ENCODE results near the gene SAMD7. TPM values are rescaled to one million over a fixed set of nuclear protein-coding genes. Genes with fewer than 3 reads are reported as not detected.

The SAMD7 gene
- polyA plus RNA-seq, 3 donors = not detected

- H3K27me3 Mint-ChIP-seq (ENCODE audit: low read depth in 3 of 3) = no peaks in the 10 kb centered on the region
- WGBS (ENCODE audit: insufficient coverage) = 60% methylated on average over 1 of the region's 3 CpGs
- peaks cover 0 to 6% (median 0%) of the 10 kb centered on the region in 7 donors for H3K9me3 Mint-ChIP-seq
- no peaks in the 10 kb centered on the region for H3K36me3 ChIP-seq (replicated peaks in 1 of 2; ENCODE audit: control insufficient read depth in 1 of 2, insufficient read depth in 2 of 2, low read length in 2 of 2)
- no peak for DNase-seq
- peak overlapping the region; percentile 8 for H2AFZ ChIP-seq (ENCODE audit: insufficient read depth, low read depth, low read length, poor library complexity, severe bottlenecking)
- peak overlapping the region; percentile 95 to 99 (median 97) for H3K27ac Mint-ChIP-seq
- peaks cover 40 to 46% of the 10 kb centered on the region in 2 donors for H3K4me1 ChIP-seq (ENCODE audit: control insufficient read depth in 1 of 2, insufficient read depth in 2 of 2, low read length in 2 of 2)
- peaks cover 2 to 3% of the 10 kb centered on the region in 2 donors for H3K36me3 Mint-ChIP-seq
- H3K79me2 ChIP-seq (ENCODE audit: insufficient read depth, low read length) = no peaks in the 10 kb centered on the region
- peak overlapping the region in 1 of 3 experiments; percentile 42 for H3K4me3 ChIP-seq (replicated peaks in 1 of 3; ENCODE audit: low read depth in 2 of 3, low read length in 3 of 3)
- H3K9ac ChIP-seq (ENCODE audit: insufficient read depth, low read length, poor library complexity, severe bottlenecking) = peak overlapping the region; percentile 63
- intact Hi-C loops (cut with micrococcal nuclease) = no loop called here
- no peaks in the 10 kb centered on the region for H3K9me3 ChIP-seq (replicated peaks in 1 of 2; ENCODE audit: control insufficient read depth in 1 of 2, insufficient read depth in 1 of 2, low read length in 2 of 2)
- H3K4me3 Mint-ChIP-seq = peak overlapping the region in 1 of 2 donors; percentile 67
- H3K4me1 Mint-ChIP-seq = peaks cover 47% of the 10 kb centered on the region
- TF ChIP-seq, protein P1, sequence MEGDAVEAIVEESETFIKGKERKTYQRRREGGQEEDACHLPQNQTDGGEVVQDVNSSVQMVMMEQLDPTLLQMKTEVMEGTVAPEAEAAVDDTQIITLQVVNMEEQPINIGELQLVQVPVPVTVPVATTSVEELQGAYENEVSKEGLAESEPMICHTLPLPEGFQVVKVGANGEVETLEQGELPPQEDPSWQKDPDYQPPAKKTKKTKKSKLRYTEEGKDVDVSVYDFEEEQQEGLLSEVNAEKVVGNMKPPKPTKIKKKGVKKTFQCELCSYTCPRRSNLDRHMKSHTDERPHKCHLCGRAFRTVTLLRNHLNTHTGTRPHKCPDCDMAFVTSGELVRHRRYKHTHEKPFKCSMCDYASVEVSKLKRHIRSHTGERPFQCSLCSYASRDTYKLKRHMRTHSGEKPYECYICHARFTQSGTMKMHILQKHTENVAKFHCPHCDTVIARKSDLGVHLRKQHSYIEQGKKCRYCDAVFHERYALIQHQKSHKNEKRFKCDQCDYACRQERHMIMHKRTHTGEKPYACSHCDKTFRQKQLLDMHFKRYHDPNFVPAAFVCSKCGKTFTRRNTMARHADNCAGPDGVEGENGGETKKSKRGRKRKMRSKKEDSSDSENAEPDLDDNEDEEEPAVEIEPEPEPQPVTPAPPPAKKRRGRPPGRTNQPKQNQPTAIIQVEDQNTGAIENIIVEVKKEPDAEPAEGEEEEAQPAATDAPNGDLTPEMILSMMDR (IDR thresholded peaks at IDR 0.05) = no peak
- no peaks in the 10 kb centered on the region for H3K27me3 ChIP-seq (ENCODE audit: control insufficient read depth in 2 of 2, insufficient read depth in 2 of 2, low read length in 2 of 2)
- no peaks in the 10 kb centered on the region for H4K20me1 ChIP-seq (ENCODE audit: insufficient read depth, low read length)
- H3K4me2 ChIP-seq (replicated peaks; ENCODE audit: extremely low read depth, low read length, poor library complexity, severe bottlenecking) = peak overlapping the region; percentile 46
- H3K27ac ChIP-seq (ENCODE audit: low read depth in 1 of 2, low read length in 2 of 2) = peak overlapping the region; percentile 72 to 98
These were observed 42.2 kb downstream of the SAMD7 start for GRCh38 chr3:169953462-169954141.

DNA sequence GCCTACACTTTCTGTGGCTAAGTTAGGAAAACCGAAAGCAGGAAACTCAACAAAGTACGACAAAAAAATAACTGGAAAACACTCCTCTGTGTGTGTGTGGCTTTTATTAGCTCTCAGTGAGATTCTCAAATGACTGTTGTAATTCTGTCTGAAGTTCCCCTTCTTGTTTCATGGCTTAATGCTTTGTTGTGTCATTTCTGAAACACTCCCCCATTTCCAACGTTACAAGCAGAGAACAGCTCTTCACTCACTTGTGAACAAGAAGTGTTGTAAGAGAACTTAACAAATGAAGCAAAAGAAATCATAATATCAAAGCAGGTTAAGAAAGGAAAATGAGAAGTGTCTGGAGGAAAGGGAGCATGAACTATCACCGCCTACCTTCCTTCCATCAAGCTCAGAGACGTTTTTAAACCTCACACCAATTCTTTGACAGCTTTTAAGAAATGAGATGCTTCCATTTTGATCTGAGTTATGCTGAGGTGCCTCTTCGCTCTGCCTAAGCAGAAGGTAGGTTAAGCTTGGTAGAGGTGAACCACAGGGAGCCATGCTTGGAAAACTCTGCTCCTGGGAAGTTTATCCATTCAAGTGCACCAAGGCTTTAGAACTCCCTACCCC, 42.9 kb downstream of the SAMD7 start:
- Mint-ChIP-seq H3K27ac (peak overlapping the region; percentile 95 to 99 (median 97)), H3K9me3 (peaks cover 0 to 6% (median 0%) of the 10 kb centered on the region in 7 donors), H3K36me3 (peaks cover 2 to 3% of the 10 kb centered on the region in 2 donors), H3K4me3 (peak overlapping the region in 1 of 2 donors; percentile 67), H3K4me1 (peaks cover 47% of the 10 kb centered on the region), H3K27me3 (ENCODE audit: low read depth in 3 of 3) (peaks cover 0 to under 1% (median 0%) of the 10 kb centered on the region in 3 donors)
- TF ChIP-seq, protein P1 (IDR thresholded peaks at IDR 0.05) = no peak
- DNase-seq = peak; percentile 87 to 91 (median 89)
- H3K36me3 ChIP-seq (replicated peaks in 1 of 2; ENCODE audit: control insufficient read depth in 1 of 2, insufficient read depth in 2 of 2, low read length in 2 of 2) = no peaks in the 10 kb centered on the region
- peak overlapping the region in 1 of 3 experiments; percentile 42 for H3K4me3 ChIP-seq (replicated peaks in 1 of 3; ENCODE audit: low read depth in 2 of 3, low read length in 3 of 3)
- peak overlapping the region; percentile 58 for H2AFZ ChIP-seq (ENCODE audit: insufficient read depth, low read depth, low read length, poor library complexity, severe bottlenecking)
- H3K79me2 ChIP-seq (ENCODE audit: insufficient read depth, low read length) = no peaks in the 10 kb centered on the region
- H3K4me1 ChIP-seq (ENCODE audit: control insufficient read depth in 1 of 2, insufficient read depth in 2 of 2, low read length in 2 of 2) = peaks cover 40 to 46% of the 10 kb centered on the region in 2 donors
- H4K20me1 ChIP-seq (ENCODE audit: insufficient read depth, low read length) = no peaks in the 10 kb centered on the region
- H3K9ac ChIP-seq (ENCODE audit: insufficient read depth, low read length, poor library complexity, severe bottlenecking) = peak overlapping the region; percentile 63
- H3K4me2 ChIP-seq (replicated peaks; ENCODE audit: extremely low read depth, low read length, poor library complexity, severe bottlenecking) = peak overlapping the region; percentile 57
- H3K27me3 ChIP-seq (ENCODE audit: control insufficient read depth in 2 of 2, insufficient read depth in 2 of 2, low read length in 2 of 2) = no peaks in the 10 kb centered on the region
- H3K9me3 ChIP-seq (replicated peaks in 1 of 2; ENCODE audit: control insufficient read depth in 1 of 2, insufficient read depth in 1 of 2, low read length in 2 of 2) = no peaks in the 10 kb centered on the region
- intact Hi-C loops (cut with micrococcal nuclease) = no loop called here
- peak overlapping the region; percentile 82 to 98 for H3K27ac ChIP-seq (ENCODE audit: low read depth in 1 of 2, low read length in 2 of 2)
- WGBS (ENCODE audit: insufficient coverage) = no CpG with 5 or more reads among the region's 6 CpGs
